GM12878 (cell line): ENCODE measurements around the gene UGGT2. TPM values are rescaled to one million over a fixed set of nuclear protein-coding genes. Genes with fewer than 3 reads are reported as not detected.

ENCODE experiments used
- ATAC-seq: fragments of 200-7000 bp; cut with Tn5 transposase; 3 replicates; pipeline ENCODE4 v1.9.1; 2020; ENCODE audit warnings: mild to moderate bottlenecking, moderate library complexity
- BruUV-seq: library from RNA; stranded (reverse); fragments of 400-500 nt; replicated peaks from 2 replicates; lab custom pipeline; 2021; lab: Mats Ljungman, UMichigan
- CTCF ChIA-PET: fragments of 300-600 bp; sonication (Branson Sonifier 250); formaldehyde crosslinking; extraction: SDS; loops from one replicate; lab custom pipeline; 2021; ENCODE audit warnings: inconsistent platforms; lab: Yijun Ruan, JAX
- POLR2A ChIA-PET: fragments of 350-600 bp; formaldehyde crosslinking; extraction: SDS; loops from one replicate; lab custom pipeline; 2021; ENCODE audit warnings: inconsistent platforms; lab: Charles Lee
- RAD21 ChIA-PET: fragments of 300-600 bp; sonication (Branson Sonifier 250); formaldehyde crosslinking; loops from one replicate; lab custom pipeline; 2023; ENCODE audit warnings: antibody characterized with exemption; ENCODE audit not compliant: unreplicated experiment; lab: Charles Lee
- SMC1A ChIA-PET: fragments of 300-600 bp; sonication (Branson Sonifier 250); formaldehyde crosslinking; loops from one replicate; lab custom pipeline; 2023; ENCODE audit not compliant: unreplicated experiment, uncharacterized antibody; lab: Charles Lee
- DNase-seq: peaks from one replicate; pipeline ENCODE4 v3.0.0-alpha.2; 2011; ENCODE audit warnings: low read depth, low spot score
- FAIRE-seq: peaks from 3 replicates; lab custom pipeline; 2011; peaks lifted over from hg19 to GRCh38; lab: Jason Lieb, UNC
- H2AFZ ChIP-seq: 2 replicates; pipeline ENCODE4 v1.6.0; 2011; ENCODE audit warnings: low read depth, low read length, control low read depth; ENCODE audit not compliant: control insufficient read depth
- H3K27ac ChIP-seq: 2 replicates; pipeline ENCODE4 v1.5.1; 2011; ENCODE audit warnings: control low read depth; ENCODE audit not compliant: control insufficient read depth, insufficient read depth
- H3K27me3 ChIP-seq, 2 experiments: replicated peaks in 1 of 2; 2 replicates each; pipeline versions ENCODE4 v1.6.0 to v1.6.1; 2011; ENCODE audit warnings: low read length in 1 of 2; ENCODE audit not compliant: control insufficient read depth in 2 of 2, insufficient read depth in 2 of 2
- H3K36me3 ChIP-seq, 2 experiments: 2 replicates each; pipeline ENCODE4 v1.5.1; 2011; ENCODE audit warnings: low read length in 1 of 2; ENCODE audit not compliant: control insufficient read depth in 2 of 2, insufficient read depth in 2 of 2
- H3K4me1 ChIP-seq: 2 replicates; pipeline ENCODE4 v1.6.1; 2011; ENCODE audit warnings: mild to moderate bottlenecking, low read length, moderate library complexity, mixed read lengths; ENCODE audit not compliant: control insufficient read depth, insufficient read depth
- H3K4me2 ChIP-seq: 2 replicates; pipeline ENCODE4 v1.6.0; 2011; ENCODE audit warnings: control low read depth; ENCODE audit not compliant: control insufficient read depth, insufficient read depth
- H3K4me3 ChIP-seq: fragments of 200-600 bp; sonication (generic); 2 replicates; pipeline ENCODE4 v1.5.1; 2016
- H3K79me2 ChIP-seq: 2 replicates; pipeline ENCODE4 v1.6.0; 2011; ENCODE audit warnings: low read length; ENCODE audit not compliant: control insufficient read depth, insufficient read depth
- H3K9ac ChIP-seq: 2 replicates; pipeline ENCODE4 v1.8.0; 2011; ENCODE audit warnings: low read length, control low read depth, mixed read lengths; ENCODE audit not compliant: control insufficient read depth, insufficient read depth
- H3K9me3 ChIP-seq: replicated peaks from 3 replicates; pipeline ENCODE4 v1.5.1; 2011; ENCODE audit warnings: mild to moderate bottlenecking, low read length; ENCODE audit not compliant: control insufficient read depth, insufficient read depth
- H4K20me1 ChIP-seq: 2 replicates; pipeline ENCODE4 v1.6.0; 2011; ENCODE audit not compliant: control insufficient read depth, insufficient read depth
- BMI1 ChIP-seq: fragments of 450-650 bp; IDR thresholded peaks from 2 replicates; pipeline ENCODE4 v1.6.1; 2016; ENCODE audit warnings: mild to moderate bottlenecking, moderate library complexity, borderline replicate concordance
- HDGF ChIP-seq: fragments of 450-650 bp; IDR thresholded peaks from 2 replicates; pipeline ENCODE4 v1.6.1; 2016; ENCODE audit warnings: antibody characterized with exemption
- IKZF2 ChIP-seq, 2 experiments: fragments of 450-650 bp; IDR thresholded peaks; 2 replicates each; pipeline ENCODE4 v1.6.1; 2017; ENCODE audit warnings: mild to moderate bottlenecking in 2 of 2, moderate library complexity in 2 of 2
- MTA2 ChIP-seq: fragments of 450-650 bp; IDR thresholded peaks from 2 replicates; pipeline ENCODE4 v1.6.1; 2016; ENCODE audit warnings: low read depth, mild to moderate bottlenecking, moderate library complexity
- TAF1 ChIP-seq: IDR thresholded peaks from 2 replicates; pipeline ENCODE4 v1.6.1; 2011; ENCODE audit warnings: mild to moderate bottlenecking, low read depth, low read length, borderline replicate concordance
- ZBTB11 ChIP-seq: fragments of 450-650 bp; formaldehyde crosslinking; IDR thresholded peaks from 2 replicates; pipeline ENCODE4 v1.5.0; 2022; ENCODE audit warnings: mild to moderate bottlenecking, missing genetic modification characterization
- WGBS: methylation state at CpG from one replicate; pipeline ENCODE4 v1.1.6; 2016; ENCODE audit warnings: low lambda C conversion rate; ENCODE audit not compliant: insufficient replicate concordance, insufficient coverage; ENCODE audit errors: missing lambda C conversion rate; 5-methylcytosine and 5-hydroxymethylcytosine counted together
- in situ Hi-C: fragments of 300-500 bp; cut with MboI; formaldehyde crosslinking; loops from 9 replicates; pipeline ENCODE4 v1.14.3; 2018; ENCODE audit warnings: mixed read lengths
- intact Hi-C: fragments of 100-400 bp; cut with micrococcal nuclease; formaldehyde crosslinking; loops from one replicate; pipeline ENCODE4 v1.14.2; 2022; ENCODE audit not compliant: unreplicated experiment
- polyA plus RNA-seq, 11 experiments: library from polyadenylated mRNA; depleted of rRNA in 4 of 11; unstranded in 6 of 11; stranded (reverse) in 5 of 11; fragments of >200 nt; fragmentation: Nextera tagmentation in 4 of 11; fragmentation: Illumina TruSeq in 1 of 11; extraction: Ambion mirVana in 4 of 11; extraction: Trizol in 1 of 11; gene quantifications; 1 replicate in 1 of 11; 2 replicates in 10 of 11; pipeline versions ENCODE4 v1.2.1 to v1.2.3, GENCODE V29; 2011 to 2016; ENCODE audit warnings: inconsistent platforms in 2 of 11, missing spikeins in 2 of 11, low read depth in 1 of 11
- total RNA-seq, 4 experiments: library from RNA; depleted of rRNA in 3 of 4; stranded (reverse); fragments of >200 nt in 3 of 4; fragmentation: Illumina TruSeq in 1 of 4; extraction: Trizol in 1 of 4; gene quantifications; 2 replicates each; pipeline versions ENCODE4 v1.2.1 to v1.2.3, GENCODE V29; 2013 to 2021

The UGGT2 gene
- total and polyA plus RNA-seq, 10 of the 15 experiments (the other 5 are each of a cell fraction or from before 2014, with no cell fraction given) = 4.9 to 29.0 (median 17.3) TPM

- BruUV-seq = no TSS peak
- ChIA-PET RAD21 (no interaction called here), POLR2A (no interaction called here)
- Histone ChIP-seq H3K79me2 (peaks cover 6% of the 10 kb centered on the region), H3K36me3 (peaks cover 0 to 4% of the 10 kb centered on the region in 2 experiments; a peak in 2 of 4 replicates), H3K9ac (no peak overlapping the region), H2AFZ (no peak overlapping the region), H3K4me2 (no peak overlapping the region), H3K27ac (no peak overlapping the region), H3K4me1 (no peaks in the 10 kb centered on the region), H3K9me3 (peaks cover 7% of the 10 kb centered on the region; the same call in 2 of the 3 replicates), H3K4me3 (no peak overlapping the region), H4K20me1 (no peaks in the 10 kb centered on the region)
- in situ Hi-C loops (no loop called here), intact Hi-C loops (no loop called here)
- no peak for DNase-seq
- FAIRE-seq = no peak
- no peak for ATAC-seq
- TF ChIP-seq ZBTB11 (CRISPR knock-in tag) = no peak
- TF ChIP-seq TAF1 = no peak
- TF ChIP-seq IKZF2 (IDR thresholded peaks at IDR 0.05) = no peak
- no peak for TF ChIP-seq MTA2
- TF ChIP-seq HDGF = no peak
- TF ChIP-seq BMI1 = no peak
- TF ChIP-seq, all 136 proteins: peak for 0
- ChIA-PET CTCF (interaction anchor here (1.0 to 2.8 kb wide), 2 partner anchors 12 to 15 kb away, joined by 3 to 12 read pairs; no protein-coding TSS in a partner anchor), SMC1A (interaction anchor here (1.2 kb wide), 2 partner anchors 13 kb away, joined by 5 to 6 read pairs; no protein-coding TSS in a partner anchor)
- no peaks in the 10 kb centered on the region for H3K27me3 ChIP-seq
- 96% methylated on average over 10 of the region's 10 CpGs for WGBS
Measured at GRCh38 chr13:96034662-96035061, 18.5 kb downstream of the UGGT2 start.
